Dedifferentiated amniotic fluid mesenchymal stem cell (primary cell): ENCODE results near the gene TULP3.

Source experiments
- DNase-seq: peaks from one replicate; pipeline ENCODE4 v3.0.0-alpha.2; 2016; ENCODE audit errors: extremely low spot score

The TULP3 gene

DNA sequence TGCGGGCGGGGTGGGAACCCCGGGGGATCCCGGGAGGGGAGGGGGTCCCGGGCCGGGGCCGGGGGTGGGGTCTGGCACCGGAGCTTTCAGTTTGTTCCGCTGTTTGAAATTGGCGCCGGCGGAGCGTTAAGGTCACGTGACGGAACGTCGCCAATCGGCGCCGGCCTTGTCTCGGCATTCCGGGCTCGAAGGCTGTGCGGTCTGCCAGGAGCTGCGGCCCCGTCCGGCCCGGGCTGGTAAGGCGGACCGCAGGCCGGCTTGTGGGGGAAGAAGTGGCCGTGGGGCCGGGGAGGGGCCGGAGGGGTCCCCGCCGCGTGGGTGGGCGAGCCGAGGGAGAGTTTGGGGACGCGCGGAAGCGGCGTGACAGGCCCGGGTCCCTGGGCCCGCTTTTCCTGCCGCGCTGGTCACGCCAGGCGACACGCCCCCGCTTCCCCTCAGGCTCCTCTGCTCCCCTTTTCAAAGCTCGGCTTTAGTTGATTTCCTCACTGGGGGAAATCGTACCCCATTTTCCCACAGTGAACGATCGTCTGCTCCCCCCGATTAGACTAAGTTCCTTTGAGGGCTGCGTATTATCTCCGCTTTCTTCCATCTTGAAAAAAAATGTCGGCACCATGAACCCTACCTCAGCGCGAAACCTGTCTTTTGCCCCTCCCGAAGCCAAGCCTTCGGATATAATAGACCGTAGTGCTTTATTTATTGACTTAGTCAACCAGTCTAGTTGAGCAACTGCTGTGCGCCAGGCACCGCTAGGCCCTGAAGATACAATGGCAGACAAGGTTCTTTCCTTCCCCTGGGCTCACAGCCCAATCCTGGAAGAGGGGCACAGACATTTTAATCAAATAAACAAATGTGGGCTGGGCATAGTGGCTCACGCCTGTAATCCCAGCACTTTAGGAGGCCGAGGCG lies 13.4 kb upstream of the TULP3 start, which contains the start of the genes FOXM1 and RHNO1:
Gene FOXM1 (minus strand): TSS at position 128 of the 906 bp plus-strand sequence. CDS start 2,696 bp downstream, outside the sequence.
Gene RHNO1 (plus strand): TSS at position 177 of the 906 bp plus-strand sequence. CDS start 8,144 bp downstream, outside the sequence.
- peak; percentile 92 for DNase-seq

- peak; percentile 56 for DNase-seq
These were observed 12.5 kb upstream of the TULP3 start for GRCh38 chr12:2877953-2878732.

DNA sequence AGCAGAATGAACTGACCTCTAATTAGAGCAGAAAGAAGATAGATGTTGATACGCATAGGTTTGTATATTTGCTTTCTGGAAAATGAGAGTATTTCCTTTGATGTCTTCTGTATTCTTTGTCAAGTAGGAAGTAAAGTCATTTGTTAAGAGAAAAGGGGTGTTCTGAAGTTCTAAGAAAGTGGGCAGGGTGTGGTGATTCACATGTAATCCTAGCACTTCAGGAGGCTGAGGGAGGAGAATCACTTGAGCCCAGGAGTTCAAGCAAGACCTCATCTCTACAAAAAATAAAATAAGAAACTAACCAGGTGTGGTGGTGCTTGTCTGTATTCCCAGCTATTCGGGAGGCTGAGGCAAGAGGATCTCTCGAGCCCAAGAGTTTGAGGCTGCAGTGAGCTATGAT lies 10.8 kb upstream of the TULP3 start:
- DNase-seq = no peak

- DNase-seq = no peak
These were observed 5.9 kb upstream of the TULP3 start for GRCh38 chr12:2884810-2885209.

DNA sequence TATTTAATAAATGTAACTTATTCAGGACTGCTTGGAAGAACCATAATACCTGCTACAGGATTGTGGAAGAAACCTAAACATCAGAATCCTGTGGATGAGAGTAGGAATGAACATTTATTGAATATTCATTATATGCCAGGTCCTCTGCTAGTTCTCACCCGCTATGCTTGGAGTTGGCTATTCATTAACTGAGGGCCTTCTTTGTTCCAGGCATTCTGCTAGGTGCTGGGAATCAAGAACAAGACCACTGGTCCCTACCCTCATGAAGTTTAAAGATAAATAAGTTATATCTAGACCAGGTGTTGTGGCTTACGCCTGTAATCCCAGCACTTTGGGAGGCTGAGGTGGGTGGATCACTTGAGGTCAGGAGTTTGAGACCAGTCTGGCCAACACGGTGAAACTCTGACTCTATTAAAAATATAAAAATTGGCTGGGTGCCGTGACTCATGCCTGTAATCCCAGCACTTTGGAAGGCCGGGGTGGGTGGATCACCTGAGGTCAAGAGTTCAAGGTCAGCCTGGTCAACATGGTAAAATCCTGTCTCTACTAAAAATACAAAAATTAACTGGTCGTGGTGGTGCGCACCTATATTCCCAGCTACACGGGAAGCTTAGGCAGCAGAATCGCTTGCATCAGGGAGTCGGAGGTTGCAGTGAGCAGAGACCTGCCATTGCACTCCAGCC lies 3.8 kb upstream of the TULP3 start:
- DNase-seq = no peak

GRCh38 chr12:2890001-2890387 lies 697 bp upstream of the TULP3 start:
- DNase-seq = no peak

DNA sequence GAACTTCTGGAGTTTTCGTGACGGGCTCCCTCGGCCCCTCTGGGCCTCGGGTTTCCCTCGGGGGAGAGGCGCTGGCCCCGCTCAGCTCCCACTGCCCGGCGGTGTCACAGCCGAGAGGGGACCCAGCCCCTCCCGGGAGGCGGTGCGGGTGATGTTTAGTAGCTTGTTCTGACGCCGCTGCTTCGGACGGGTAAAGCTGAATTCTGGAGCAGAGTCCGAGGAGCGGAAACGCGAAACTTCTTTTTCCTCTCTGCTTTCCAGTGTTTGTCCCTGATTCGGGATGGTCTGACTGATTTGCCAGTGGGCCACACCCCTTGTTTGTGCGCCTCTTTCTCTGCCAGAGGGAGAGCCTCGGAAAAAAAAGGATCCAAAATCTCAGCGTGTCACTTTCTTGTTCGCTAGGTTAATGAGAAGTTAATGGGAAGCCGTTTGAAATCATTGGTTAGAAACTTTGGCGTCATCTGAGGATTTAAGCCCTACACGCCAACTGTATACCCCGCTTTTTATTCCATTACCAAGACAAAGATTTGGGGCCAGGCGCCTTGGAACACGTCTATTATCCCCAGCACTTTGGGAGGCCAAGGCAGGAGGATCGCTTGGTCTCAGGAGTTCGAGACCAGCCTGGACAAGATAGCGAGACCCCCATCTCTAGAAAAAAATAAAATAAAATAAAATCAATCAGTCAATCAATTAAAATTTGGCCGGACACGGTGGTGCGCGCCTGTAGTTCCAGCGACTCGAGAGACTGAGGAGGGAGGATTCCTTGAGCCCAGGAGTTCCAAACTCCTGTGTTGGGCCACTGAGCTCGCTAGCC lies 756 bp downstream of the TULP3 start:
- peak; percentile 63 for DNase-seq

DNA sequence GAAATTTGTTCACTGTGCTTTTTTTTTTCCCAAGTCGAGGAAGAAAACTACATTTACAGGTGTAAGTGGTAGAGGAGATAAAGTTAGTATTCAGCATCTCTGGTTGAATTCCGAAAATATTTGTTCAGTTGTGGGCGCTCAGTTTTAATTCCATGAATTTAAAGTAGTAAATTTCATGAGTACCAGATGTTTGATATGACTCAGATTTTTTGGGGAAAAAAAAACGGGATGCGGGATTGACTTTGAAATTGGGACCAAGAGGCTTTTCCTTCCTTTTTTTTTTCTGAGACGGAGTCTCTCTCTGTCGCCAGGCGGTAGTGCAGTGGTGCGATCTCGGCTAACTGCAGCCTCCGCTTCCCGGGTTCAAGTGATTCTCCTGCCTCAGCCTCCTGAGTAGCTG lies 1.6 kb downstream of the TULP3 start:
- DNase-seq = peak; percentile 35

DNA sequence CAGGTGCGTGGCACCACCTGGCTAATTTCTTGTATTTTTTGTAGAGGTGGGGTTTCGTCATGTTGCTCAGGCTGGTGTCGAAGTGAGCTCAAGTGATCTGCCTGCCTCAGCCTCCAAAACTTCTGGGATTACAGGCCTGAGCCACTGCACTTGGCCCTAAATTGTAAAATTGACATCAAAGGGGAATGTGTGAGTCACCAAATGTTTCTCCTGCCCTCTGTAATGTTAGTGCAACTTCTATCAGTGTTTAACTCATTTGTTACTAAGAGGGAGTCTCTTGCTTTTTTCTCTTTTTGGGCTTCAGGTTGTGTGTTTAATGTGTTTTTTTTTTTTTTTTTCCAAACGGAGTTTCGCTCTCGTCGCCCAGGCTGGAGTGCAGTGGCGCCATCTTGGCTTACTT lies 2.3 kb downstream of the TULP3 start:
- peak; percentile 83 for DNase-seq

DNA sequence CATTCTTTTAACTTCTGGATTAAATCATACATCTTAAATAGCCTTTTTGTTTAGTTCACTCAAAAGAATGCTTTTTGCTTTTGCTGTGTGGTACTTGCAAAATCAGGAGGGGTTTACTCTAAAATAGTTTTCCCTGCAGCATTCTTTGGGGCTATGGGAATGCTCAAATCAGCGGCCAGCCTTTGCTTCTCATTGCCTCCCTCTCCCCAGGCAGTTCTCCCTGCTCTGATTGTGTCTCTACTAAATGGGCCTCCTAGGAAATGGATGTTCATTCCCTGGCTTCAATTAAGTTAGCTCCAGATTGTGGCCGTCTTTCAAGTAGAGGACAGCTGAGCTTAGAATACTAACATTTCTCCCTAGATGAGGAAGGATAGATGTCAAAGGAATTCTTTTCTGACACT lies 4.4 kb downstream of the TULP3 start:
- peak; percentile 53 for DNase-seq

DNA sequence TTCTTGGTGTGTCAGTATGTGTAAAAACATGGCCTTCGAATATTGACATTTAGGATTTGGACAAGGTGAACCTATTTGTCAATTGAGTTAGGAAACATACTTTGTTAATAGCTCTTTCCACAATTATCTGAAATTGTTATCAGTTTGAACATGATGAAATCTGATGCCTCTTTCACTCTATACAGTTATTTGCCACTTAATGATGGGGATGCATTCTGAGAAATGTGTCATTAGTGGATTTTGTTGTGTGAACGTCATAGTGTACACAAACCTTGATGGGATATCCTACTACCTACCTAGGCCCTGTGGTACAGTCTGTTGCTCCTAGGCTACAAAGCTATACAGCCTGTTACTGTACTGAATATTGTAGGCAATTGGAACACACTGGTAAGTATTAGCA lies 4.8 kb downstream of the TULP3 start:
- no peak for DNase-seq

DNA sequence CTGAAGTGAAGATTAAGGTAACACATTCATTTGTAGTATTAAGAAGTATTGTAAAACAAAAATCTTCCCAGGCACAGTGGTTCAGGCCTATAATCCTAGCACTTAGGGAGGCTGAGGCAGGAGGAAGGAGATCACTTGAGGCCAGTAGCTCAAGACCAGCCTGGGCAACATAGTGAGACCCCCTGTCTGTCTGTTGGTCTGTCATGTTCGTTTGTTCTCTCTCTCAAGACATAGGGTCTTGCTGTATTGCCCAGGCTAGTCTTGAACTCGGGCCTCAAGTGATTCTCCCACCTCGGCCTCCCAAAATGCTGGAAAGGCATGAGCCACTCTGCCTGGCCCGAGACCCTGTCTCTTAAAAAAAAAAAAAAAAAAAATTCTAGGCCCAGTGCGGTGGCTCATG lies 6.7 kb downstream of the TULP3 start:
- no peak for DNase-seq

- DNase-seq = no peak
These were observed 10.0 kb downstream of the TULP3 start for GRCh38 chr12:2900642-2901041.

DNA sequence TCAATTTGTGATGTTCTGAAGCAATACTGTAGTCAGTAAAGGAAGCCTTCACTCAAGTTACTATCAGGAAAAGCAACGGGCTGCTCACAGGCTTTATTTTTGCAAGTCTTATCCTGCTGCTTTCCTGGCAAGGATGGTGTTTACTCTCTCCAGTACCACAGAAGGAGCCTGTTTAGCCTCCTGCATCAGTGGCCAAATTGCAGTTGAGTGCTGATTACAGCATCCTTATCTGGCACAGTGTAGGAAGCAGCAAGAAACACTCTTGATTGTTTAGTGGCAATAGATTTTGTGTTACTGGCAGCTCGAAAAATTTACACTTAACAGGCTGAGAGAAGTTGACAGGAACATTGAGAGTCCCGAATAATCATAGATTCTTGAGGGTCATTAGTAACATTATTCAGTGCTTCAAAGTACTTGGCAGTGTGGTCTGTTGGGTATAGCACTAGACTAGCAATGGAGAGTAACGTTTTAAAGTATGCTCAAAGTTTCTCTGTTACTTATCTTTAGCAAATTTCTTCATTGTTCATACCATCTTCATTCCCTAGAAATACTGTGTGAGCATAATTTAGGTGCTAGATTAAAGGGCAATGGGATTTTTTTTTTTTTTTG lies 11.7 kb downstream of the TULP3 start:
- DNase-seq = no peak

- DNase-seq = no peak
These were observed 13.6 kb downstream of the TULP3 start for GRCh38 chr12:2904260-2904659.

DNA sequence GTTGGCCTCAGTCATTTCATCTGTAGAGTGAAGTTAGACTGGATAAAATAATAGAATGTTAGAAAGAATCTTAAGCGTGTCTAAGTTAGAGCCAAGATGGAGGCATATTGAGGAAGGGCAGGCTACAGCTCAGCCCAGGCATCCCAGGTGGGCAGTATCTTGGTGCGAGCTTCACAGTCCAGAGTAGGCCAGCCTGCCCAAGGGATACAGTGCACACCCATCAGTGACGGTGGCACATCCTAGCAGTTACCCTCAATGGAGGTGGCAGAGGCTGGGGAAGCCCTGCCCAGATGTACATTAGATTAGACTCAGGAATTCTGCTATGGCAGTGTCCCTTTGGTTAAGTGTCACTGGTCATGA lies 21.5 kb downstream of the TULP3 start:
- DNase-seq = no peak

DNA sequence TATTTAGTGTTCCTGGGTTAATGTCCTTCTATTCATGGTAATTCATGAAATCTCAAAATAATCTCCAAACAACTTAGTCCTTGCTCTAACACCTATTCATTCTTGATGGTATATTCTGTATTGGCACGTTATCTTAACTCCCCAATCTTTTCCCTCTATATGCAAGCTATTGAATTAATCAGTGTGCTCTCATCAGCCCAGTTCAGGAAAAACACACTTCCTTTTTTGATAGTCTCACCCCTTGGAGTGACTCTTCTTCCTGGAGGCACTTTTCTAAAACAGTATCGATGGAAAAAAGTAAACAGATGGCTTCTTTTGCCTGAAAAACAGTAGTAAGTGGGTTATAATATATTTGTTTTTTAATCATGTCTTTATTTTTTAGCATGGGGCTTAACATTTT lies 28.6 kb downstream of the TULP3 start:
- no peak for DNase-seq

DNA sequence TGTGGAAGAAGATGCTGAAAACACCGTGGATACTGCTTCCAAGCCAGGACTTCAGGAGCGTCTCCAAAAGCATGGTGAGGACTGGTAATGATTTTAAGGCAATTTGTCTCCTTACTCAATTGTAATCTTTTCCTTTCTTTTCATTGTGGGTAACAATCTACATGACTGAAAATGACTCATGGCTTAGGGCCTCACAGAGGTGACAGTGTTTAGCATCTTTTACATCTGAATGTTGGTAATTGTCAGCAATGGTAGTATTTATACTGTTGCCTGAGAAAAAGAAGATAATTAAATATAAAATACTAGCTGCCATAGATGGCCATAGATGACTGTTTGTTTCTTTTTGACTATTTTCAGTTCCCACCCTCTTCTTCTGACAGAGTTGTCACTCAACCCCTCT lies 31.6 kb downstream of the TULP3 start:
- DNase-seq = no peak

DNA sequence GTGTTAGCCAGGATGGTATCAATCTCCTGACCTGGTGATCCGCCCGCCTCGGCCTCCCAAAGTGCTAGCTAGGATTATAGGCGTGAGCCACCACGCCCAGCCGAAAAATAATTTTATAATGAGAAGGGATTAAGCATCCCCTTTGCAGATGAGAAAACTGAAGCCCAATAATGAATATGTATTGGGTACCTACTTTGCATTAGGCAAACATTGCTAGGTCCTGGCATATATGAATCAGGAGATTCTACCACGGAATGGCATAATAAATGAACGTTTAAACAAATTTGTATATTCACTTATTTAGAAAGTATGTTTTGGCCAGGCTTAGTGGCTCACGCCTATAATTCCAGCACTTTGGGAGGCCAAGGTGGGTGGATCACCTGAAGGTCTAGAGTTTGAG lies 32.4 kb downstream of the TULP3 start:
- no peak for DNase-seq

DNA sequence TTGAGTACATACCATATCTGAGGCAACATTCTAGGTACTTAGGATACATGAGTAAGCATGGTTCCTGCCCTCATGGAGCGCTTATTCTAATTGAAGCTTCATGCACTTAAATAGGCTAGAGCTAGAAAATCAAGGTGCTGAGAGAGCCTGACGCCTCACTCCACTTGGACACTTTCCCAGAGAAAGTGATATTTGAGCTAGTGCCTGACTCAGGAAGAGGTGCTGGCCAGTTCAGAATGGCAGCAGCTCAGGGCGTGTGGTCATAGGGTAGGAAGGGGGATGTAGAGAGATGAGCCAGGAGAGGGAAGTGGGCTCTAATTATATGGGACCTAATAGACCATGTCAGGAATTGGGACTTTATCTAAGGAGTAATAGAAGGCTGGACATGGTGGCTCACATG lies 33.3 kb downstream of the TULP3 start:
- no peak for DNase-seq
